Right ventricle myocardium superior (tissue), 1 donor: ENCODE measurements around the gene INTS3. TPM values are rescaled to one million over a fixed set of nuclear protein-coding genes. Genes with fewer than 3 reads are reported as not detected.
"Not testable (repeated sequence)": the region's sequence is repeated elsewhere in the genome, so short reads cannot be mapped to it uniquely, and the experiment has no call there.

Experiments used
- ATAC-seq: fragments of 200-7000 bp; cut with Tn5 transposase; one replicate; pipeline ENCODE4 v1.9.1; 2020; ENCODE audit warnings: mild to moderate bottlenecking; ENCODE audit not compliant: poor library complexity
- DNase-seq: peaks from one replicate; pipeline ENCODE4 v3.0.0-alpha.2; 2020
- intact Hi-C: fragments of 100-400 bp; cut with DNase I; formaldehyde crosslinking; loops from one replicate; pipeline ENCODE4 v1.11.2; 2022
- total RNA-seq: library from RNA; stranded (reverse); fragmentation: NEBNext Ultra II Directional; extraction: Animal tissue kit (Norgen Biotek cat#: 25700); gene quantifications from one replicate; pipeline ENCODE4 v1.2.1, GENCODE V29; 2021
- donor health status: DM: no; HTN: yes; CAD: no; lungs with severe emphysema.

Gene INTS3
- total RNA-seq, 1 donor from 2014 or later: 31.8 TPM

DNA sequence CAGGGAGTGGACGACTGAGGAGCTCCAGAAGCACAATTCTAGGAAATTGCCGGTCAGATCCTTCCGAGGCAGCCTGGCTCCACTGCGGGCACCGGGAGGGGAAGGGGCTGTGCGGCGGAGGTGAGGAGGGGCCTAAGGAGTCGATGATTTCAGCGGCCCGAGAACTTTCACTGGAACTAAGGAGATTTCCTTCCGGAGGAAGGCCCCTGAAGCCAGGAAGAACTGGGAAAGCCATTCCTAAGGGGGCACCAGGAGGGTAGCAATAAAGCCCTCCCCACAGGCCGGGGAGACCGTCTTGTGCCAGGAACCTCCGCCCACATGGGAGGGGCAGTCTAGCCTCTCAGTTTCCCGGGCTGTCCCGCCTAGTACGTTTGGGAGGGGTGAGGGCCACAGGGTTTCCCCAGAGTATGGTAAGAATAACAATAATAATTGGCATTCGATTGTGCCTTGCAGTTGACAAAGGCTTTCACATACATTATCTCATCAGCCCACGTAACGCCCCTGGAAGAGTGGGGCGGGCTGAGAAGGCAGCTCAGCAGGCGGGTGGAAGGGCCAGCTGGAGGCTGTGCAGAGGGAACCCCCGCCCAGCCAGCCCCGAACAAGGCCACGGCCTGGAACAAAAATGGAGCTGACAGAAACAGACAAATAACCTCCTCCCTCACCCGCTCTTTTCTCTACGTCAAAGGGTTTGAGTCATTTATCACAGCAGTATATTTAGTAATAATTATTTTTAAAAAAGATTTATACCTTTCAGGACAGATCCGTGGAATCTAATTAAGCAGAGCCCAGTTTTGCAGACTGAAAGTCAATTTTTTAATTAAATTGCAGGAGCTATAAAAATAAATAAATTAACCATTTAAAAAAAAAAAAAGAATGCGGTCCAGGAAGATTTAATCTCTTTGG is 29.6 kb upstream of the INTS3 start:
- DNase-seq: peak; percentile 89
- ATAC-seq: peak; percentile 89
- intact Hi-C loops: no loop called here

GRCh38 chr1:153698923-153699714 is 28.7 kb upstream of the INTS3 start:
- intact Hi-C loops: no loop called here
- DNase-seq (no peak), ATAC-seq (no peak)

GRCh38 chr1:153699768-153700167 is 28.1 kb upstream of the INTS3 start:
- ATAC-seq (no peak), DNase-seq (no peak)
- intact Hi-C loops: no loop called here

DNA sequence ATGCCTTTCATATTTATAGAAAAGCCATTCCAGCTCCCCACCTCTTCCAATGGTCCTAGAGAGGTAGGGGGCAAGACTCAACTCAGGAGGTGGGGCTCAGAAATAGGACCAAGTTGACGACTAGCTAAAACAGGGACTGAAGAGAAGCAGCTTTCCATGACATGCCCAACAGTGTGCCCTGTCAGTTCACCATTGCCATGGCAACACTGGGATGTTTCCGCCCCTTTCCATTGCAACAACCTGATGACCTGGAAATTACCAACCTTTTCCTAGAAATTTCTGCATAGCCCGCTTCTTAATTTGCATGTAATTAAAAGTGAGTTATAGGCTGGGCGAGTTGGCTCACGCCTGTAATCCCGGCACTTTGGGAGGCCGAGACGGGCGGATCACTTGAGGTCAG is 22.4 kb upstream of the INTS3 start:
- DNase-seq (peak; percentile 4), ATAC-seq (no peak)
- intact Hi-C loops: no loop called here

- intact Hi-C loops: no loop called here
Measured at GRCh38 chr1:153711026-153711425, 16.8 kb upstream of the INTS3 start.

DNA sequence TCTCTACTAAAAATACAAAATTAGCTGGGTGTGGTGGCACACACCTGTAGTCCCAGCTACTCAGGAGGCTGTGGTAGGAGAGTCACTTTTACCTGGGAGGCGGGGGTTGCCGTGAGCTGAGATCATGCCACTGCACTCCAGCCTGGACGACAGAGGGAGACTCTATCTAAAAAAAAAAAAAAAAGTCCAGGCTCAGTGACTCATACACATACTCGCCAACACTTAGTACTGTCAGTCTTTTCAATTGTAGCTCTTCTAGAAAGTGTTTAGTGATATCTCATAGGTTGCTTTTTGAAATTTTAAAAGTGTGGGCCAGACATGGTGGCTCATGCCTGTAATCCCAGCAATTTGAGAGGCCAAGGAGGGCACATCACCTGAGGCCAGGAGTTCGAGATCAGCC is 11.6 kb upstream of the INTS3 start:
- intact Hi-C loops, DNase-seq, ATAC-seq: not testable (repeated sequence)

More at GRCh38 chr1:153711026-153711425, 16.8 kb upstream of the INTS3 start:
- ATAC-seq (no peak), DNase-seq (no peak)

DNA sequence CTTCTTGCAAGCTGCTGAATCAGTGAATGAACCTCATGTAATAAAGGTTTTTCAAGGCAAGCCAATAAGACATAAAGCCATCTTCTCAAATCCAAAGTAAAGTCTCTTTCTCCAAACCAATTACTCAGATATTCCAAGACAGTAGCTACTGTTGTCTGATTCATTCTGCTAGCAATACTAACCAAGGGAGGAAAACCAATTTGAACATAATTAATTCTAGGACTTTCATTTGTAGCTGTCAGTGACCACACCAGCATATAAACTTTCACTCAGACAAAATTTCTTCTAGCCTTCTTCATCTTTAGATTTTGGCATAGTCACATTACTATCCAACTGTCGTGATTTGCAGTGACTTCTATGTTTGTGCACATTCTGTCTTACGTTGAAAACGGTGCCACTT is 10.5 kb upstream of the INTS3 start:
- DNase-seq (no peak), ATAC-seq (no peak)
- intact Hi-C loops: no loop called here

- intact Hi-C loops: no loop called here
- ATAC-seq: no peak
- no peak for DNase-seq
Measured at GRCh38 chr1:153723687-153724086, 4.2 kb upstream of the INTS3 start.

- intact Hi-C loops, ATAC-seq, DNase-seq: not testable (repeated sequence)
Measured at GRCh38 chr1:153724634-153725033, 3.2 kb upstream of the INTS3 start.

DNA sequence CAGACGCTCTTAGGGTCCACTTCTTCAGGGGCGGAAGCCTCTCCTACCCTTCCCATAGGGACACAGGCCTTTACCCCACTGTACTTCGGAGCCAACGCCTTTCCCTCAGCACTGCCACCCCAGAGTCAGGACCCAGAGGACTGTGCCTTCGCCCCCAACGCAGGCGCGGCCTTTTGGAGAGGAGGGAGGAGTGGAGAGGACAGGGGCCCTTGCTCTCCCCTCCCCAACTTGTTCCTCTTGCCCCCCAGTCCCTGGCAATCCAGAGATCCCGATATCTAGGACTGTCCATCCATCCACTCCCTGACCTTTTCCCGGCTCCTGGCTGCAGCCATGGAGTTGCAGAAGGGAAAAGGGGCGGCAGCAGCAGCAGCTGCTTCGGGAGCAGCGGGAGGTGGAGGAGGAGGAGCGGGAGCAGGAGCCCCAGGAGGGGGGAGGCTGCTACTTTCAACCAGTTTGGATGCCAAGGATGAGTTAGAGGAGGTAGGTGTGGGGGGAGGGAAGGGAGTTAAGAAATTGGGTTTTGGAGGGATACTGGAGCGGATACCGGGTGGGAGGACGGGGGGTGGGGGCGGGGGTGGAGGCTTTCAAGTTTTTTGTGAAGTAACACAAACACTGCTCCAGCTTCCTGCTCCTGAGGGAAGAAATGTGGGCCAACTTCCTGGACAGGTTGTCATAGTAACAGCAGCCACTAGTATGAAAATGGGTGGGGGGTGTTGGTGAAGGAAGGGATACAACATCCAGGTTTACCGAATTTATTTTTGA is 636 bp downstream of the INTS3 start:
- intact Hi-C loops: no loop called here
- peak; percentile 57 for DNase-seq
- ATAC-seq: peak; percentile 26

GRCh38 chr1:153730468-153730988 is 2.7 kb downstream of the INTS3 start:
- no peak for DNase-seq
- ATAC-seq: no peak
- intact Hi-C loops: no loop called here

GRCh38 chr1:153733970-153734369 is 6.1 kb downstream of the INTS3 start:
- intact Hi-C loops: no loop called here
- ATAC-seq (peak; percentile 68), DNase-seq (no peak)

DNA sequence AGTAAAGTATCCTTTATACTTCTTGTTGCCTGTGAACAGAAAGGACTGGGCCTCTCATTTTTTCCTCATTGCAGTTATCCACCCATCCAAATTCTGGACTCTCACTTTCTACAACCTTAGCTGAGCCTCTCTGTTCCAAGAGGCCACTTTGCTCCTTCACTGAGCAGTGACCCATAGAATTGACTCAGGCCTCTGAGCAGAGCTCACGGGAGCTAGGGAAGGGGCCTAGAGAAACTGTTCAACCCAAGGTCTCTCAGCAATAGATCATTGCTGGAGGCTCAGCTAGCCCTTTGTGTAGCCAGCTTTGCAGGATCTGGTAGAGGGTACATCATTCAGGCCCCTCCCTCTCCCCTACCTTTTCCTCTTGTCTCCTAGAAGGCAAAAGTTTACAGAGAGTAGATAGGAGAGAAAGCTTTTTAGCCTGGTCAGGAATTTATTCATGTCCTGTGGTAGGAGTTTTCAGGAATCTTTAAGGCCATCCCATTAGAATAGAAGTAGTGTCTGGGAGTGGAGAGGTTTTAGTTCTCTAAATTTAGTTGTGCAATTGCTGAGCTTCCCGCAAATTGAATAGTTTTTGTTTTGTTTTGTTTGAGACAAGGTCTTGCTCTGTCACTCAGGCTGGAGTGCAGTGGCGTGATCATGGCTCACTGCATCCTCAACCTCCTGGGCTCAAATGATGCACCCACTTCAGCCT is 6.7 kb downstream of the INTS3 start:
- DNase-seq (no peak), ATAC-seq (peak; percentile 16)
- intact Hi-C loops: no loop called here

GRCh38 chr1:153735090-153735420 is 7.2 kb downstream of the INTS3 start:
- ATAC-seq (no peak), DNase-seq (no peak)
- intact Hi-C loops: no loop called here

DNA sequence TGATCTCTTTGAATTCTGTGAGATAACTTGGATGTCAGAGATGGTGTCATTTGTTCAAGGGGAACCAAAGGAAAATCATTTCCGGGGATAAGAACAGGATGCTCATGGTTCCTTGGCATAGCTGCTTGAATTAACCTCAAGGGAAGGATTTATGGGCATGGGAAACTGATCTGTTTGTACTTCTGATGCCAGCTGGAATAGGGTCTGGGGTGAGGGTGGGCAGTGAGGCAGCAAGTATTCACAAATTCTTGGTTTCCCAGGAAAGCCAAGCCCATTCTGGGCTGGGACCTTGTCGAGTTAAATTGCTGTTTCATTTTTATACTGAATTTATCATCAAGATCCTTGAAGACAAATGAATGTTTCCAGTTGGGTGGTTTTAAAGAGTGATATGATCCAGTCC is 14.1 kb downstream of the INTS3 start:
- no peak for ATAC-seq
- intact Hi-C loops: no loop called here
- DNase-seq: no peak

GRCh38 chr1:153742411-153743142 is 14.7 kb downstream of the INTS3 start:
- DNase-seq: no peak
- no peak for ATAC-seq
- intact Hi-C loops: no loop called here

- ATAC-seq (no peak), DNase-seq (no peak)
- intact Hi-C loops: no loop called here
Measured at GRCh38 chr1:153745417-153745816, 17.6 kb downstream of the INTS3 start.

DNA sequence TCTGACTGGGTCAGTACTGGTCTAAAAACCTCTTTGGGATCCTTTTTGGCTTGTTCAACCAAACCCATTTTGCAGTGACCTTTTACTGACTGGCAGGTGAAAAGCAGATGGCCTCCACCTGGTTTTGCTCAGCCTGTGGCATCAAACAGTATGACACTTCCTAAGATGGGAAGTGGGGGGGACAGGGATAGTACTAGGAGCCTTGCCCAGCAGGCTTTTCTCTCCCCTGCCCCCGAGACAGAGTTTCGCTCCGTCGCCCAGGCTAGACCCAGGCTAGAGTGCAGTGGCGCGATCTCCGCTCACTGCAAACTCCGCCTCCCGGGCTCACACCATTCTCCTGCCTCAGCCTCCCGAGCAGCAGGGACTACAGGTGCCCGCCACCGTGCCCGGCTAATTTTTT is 18.3 kb downstream of the INTS3 start:
- intact Hi-C loops: no loop called here
- DNase-seq (no peak), ATAC-seq (no peak)
